ENCODE measurements around the gene ANKRD36B. TPM values are rescaled to one million over a fixed set of nuclear protein-coding genes. Genes with fewer than 3 reads are reported as not detected.

ANKRD36B gene
- polyA plus RNA-seq, 2 of the 4 experiments (the other 2 are of a cell fraction), result 3.9 to 13.9 TPM

Other genes with a start within 250 kb of the ANKRD36B start
- 332 and 343 TPM in 2 replicates for gene COX5B, start 56.2 kb upstream of the ANKRD36B start, polyA plus RNA-seq (2011; rRNA removed)
- gene COX5B, start 56.2 kb upstream of the ANKRD36B start, polyA plus RNA-seq (2017; fragmentation: RNase III; extraction: RNeasy Plus Mini Kit Qiagen cat#74134 plus additional on column Dnase treatment), result 341 to 372 TPM (median 353 TPM) in 3 replicates
- gene ACTR1B, start 74.2 kb upstream of the ANKRD36B start, polyA plus RNA-seq (2011; rRNA removed), result 24.7 and 30.0 TPM in 2 replicates
- 33.5 to 42.0 TPM (median 37.6 TPM) in 3 replicates for gene ACTR1B, start 74.2 kb upstream of the ANKRD36B start, polyA plus RNA-seq (2017; fragmentation: RNase III; extraction: RNeasy Plus Mini Kit Qiagen cat#74134 plus additional on column Dnase treatment)
- 2.3 and 2.7 TPM in 2 replicates for gene C2orf92, start 79.8 kb upstream of the ANKRD36B start, polyA plus RNA-seq (2011; rRNA removed)
- gene C2orf92, start 79.8 kb upstream of the ANKRD36B start, polyA plus RNA-seq (2017; fragmentation: RNase III; extraction: RNeasy Plus Mini Kit Qiagen cat#74134 plus additional on column Dnase treatment), result 1.1 to 1.9 TPM (median 1.8 TPM) in 3 replicates
- gene ZAP70, start 123.7 kb upstream of the ANKRD36B start, polyA plus RNA-seq (2011; rRNA removed), result 0.04 TPM in 1 of 2 replicates, not detected in the other
- gene ZAP70, start 123.7 kb upstream of the ANKRD36B start, polyA plus RNA-seq (2017; fragmentation: RNase III; extraction: RNeasy Plus Mini Kit Qiagen cat#74134 plus additional on column Dnase treatment), result 0.08 to 0.10 TPM (median 0.09 TPM) in 3 replicates

Data from A549 (cell line).